ENCODE results near the gene AEBP1. TPM values are rescaled to one million over a fixed set of nuclear protein-coding genes. Genes with fewer than 3 reads are reported as not detected.
A peak's percentile ranks its signal among the peaks of the same experiment; 100 is the strongest.

The AEBP1 gene
- total and polyA plus RNA-seq, 2 experiments from 2014 or later: 15.1 to 42.0 TPM

- Histone ChIP-seq H3K79me2 (replicated peaks; ENCODE audit: insufficient read depth) (no peaks in the 10 kb centered on the region), H2AFZ (peak overlapping the region; percentile 98), H3K36me3 (ENCODE audit: insufficient read depth) (no peaks in the 10 kb centered on the region), H4K20me1 (replicated peaks; ENCODE audit: insufficient read depth) (no peaks in the 10 kb centered on the region), H3K4me3 (peak overlapping the region; percentile 61), H3K27me3 (ENCODE audit: insufficient read depth) (peaks cover 30% of the 10 kb centered on the region), H3K9me2 (ENCODE audit: insufficient read depth) (no peaks in the 10 kb centered on the region), H3K4me1 (ENCODE audit: insufficient read depth) (peaks cover 8% of the 10 kb centered on the region), H3F3A (replicated peaks; ENCODE audit: low read depth) (no peaks in the 10 kb centered on the region), H3K27ac (ENCODE audit: low read depth) (no peak overlapping the region), H3K4me2 (peak overlapping the region; percentile 88)
- Mint-ChIP-seq H3K36me3 (ENCODE audit: low read depth) (no peaks in the 10 kb centered on the region), H3K27ac (no peak overlapping the region), H3K9me3 (no peaks in the 10 kb centered on the region), H3K27me3 (ENCODE audit: insufficient read depth, low read depth, poor library complexity) (peaks cover 34% of the 10 kb centered on the region), H3K4me3 (peak overlapping the region; percentile 77), H3K4me1 (peaks cover 21% of the 10 kb centered on the region)
- ATAC-seq: peak; percentile 5
- no peak for TF ChIP-seq ZNF331 (CRISPR knock-in tag; IDR thresholded peaks at IDR 0.05; ENCODE audit: low read depth)
- TF ChIP-seq ZNF462 (CRISPR knock-in tag; IDR thresholded peaks at IDR 0.05): no peak
- no peak for TF ChIP-seq REST (IDR thresholded peaks at IDR 0.05; ENCODE audit: unreplicated experiment)
- DNase-seq (ENCODE audit: low spot score): no peak
Observed at GRCh38 chr7:44144968-44145478, 40.9 kb downstream of the AEBP1 start.
